ENCODE data around the gene HEXB. TPM values are rescaled to one million over a fixed set of nuclear protein-coding genes. Genes with fewer than 3 reads are reported as not detected.

Gene HEXB
- total RNA-seq, 4 donors from 2014 or later = 143 to 235 (median 168) TPM

GRCh38 chr5:74761241-74761640 lies 76.2 kb downstream of the HEXB start:
- TF ChIP-seq CTCF (IDR thresholded peaks at IDR 0.05) (no peak), POLR2A (IDR thresholded peaks at IDR 0.05) (no peak), POLR2AphosphoS5 (IDR thresholded peaks at IDR 0.05) (no peak), EP300 (IDR thresholded peaks at IDR 0.05; ENCODE audit: low read depth) (no peak)
- DNase-seq = no peak
- no peaks in the 10 kb centered on the region for H3K27me3 ChIP-seq
- H3K4me3 ChIP-seq = no peak overlapping the region
- in situ Hi-C loops (cut with MboI; ENCODE audit: low pct_ligation_motif_present in 1 of 4, low pct_unique_long_range_greater_than_20kb in 1 of 4, low sequenced_read_pairs in 3 of 4) (no loop called here), intact Hi-C loops (cut with DNase I; ENCODE audit: low total_unique reads) (no loop called here)
- H3K4me1 ChIP-seq = peaks cover 14 to 22% (median 15%) of the 10 kb centered on the region in 4 donors
- H3K9me3 ChIP-seq = peaks cover 0 to 3% of the 10 kb centered on the region in 2 donors
- WGBS, 2 donors (ENCODE audit: low coverage in 1 of 2) = 60 to 74% methylated on average over 1 of the region's 1 CpG
- H3K27ac ChIP-seq = no peak overlapping the region
- H3K36me3 ChIP-seq = peaks cover 0 to 36% (median 17%) of the 10 kb centered on the region in 4 donors

- TF ChIP-seq EP300 (IDR thresholded peaks at IDR 0.05; ENCODE audit: low read depth) = no peak
- TF ChIP-seq POLR2A (IDR thresholded peaks at IDR 0.05) = no peak
- TF ChIP-seq POLR2AphosphoS5 (IDR thresholded peaks at IDR 0.05) = no peak
- TF ChIP-seq CTCF (IDR thresholded peaks at IDR 0.05) = no peak
- intact Hi-C loops (cut with DNase I; ENCODE audit: low total_unique reads) = no loop called here
- peaks cover 0 to 23% (median 11%) of the 10 kb centered on the region in 4 donors for H3K36me3 ChIP-seq
- 69 to 87% methylated on average over 2 of the region's 2 CpGs for WGBS, 2 donors (ENCODE audit: low coverage in 1 of 2)
- peaks cover 14 to 23% (median 15%) of the 10 kb centered on the region in 4 donors for H3K4me1 ChIP-seq
- no peaks in the 10 kb centered on the region for H3K27me3 ChIP-seq
- H3K9me3 ChIP-seq = no peaks in the 10 kb centered on the region
- no peak for DNase-seq
- in situ Hi-C loops (cut with MboI; ENCODE audit: low pct_ligation_motif_present in 1 of 4, low pct_unique_long_range_greater_than_20kb in 1 of 4, low sequenced_read_pairs in 3 of 4) = no loop called here
- no peak overlapping the region for H3K4me3 ChIP-seq
- no peak overlapping the region for H3K27ac ChIP-seq
Measured at GRCh38 chr5:74762599-74762998, 77.6 kb downstream of the HEXB start.

- peaks cover 18 to 32% (median 23%) of the 10 kb centered on the region in 4 donors for H3K4me1 ChIP-seq
- intact Hi-C loops (cut with DNase I; ENCODE audit: low total_unique reads) (no loop called here), in situ Hi-C loops (cut with MboI; ENCODE audit: low pct_ligation_motif_present in 1 of 4, low pct_unique_long_range_greater_than_20kb in 1 of 4, low sequenced_read_pairs in 3 of 4) (no loop called here)
Measured at GRCh38 chr5:74763504-74763903, 78.5 kb downstream of the HEXB start.

GRCh38 chr5:74765201-74765600 lies 80.2 kb downstream of the HEXB start:
- H3K9me3 ChIP-seq = no peaks in the 10 kb centered on the region
- H3K4me1 ChIP-seq = peaks cover 18 to 33% (median 23%) of the 10 kb centered on the region in 4 donors
- TF ChIP-seq POLR2A (IDR thresholded peaks at IDR 0.05) (no peak), POLR2AphosphoS5 (IDR thresholded peaks at IDR 0.05) (no peak), EP300 (IDR thresholded peaks at IDR 0.05; ENCODE audit: low read depth) (no peak), CTCF (IDR thresholded peaks at IDR 0.05) (no peak)
- no peaks in the 10 kb centered on the region for H3K27me3 ChIP-seq
- WGBS, 2 donors (ENCODE audit: low coverage in 1 of 2) = 47 to 59% methylated on average over 5 to 9 of the region's 9 CpGs
- peaks cover 0 to 19% (median 9%) of the 10 kb centered on the region in 4 donors for H3K36me3 ChIP-seq
- H3K4me3 ChIP-seq = peak overlapping the region in 1 of 4 donors; percentile 91
- H3K27ac ChIP-seq = peak overlapping the region in 1 of 4 donors; percentile 84
- intact Hi-C loops (cut with DNase I; ENCODE audit: low total_unique reads) = no loop called here
- in situ Hi-C loops (cut with MboI; ENCODE audit: low pct_ligation_motif_present in 1 of 4, low pct_unique_long_range_greater_than_20kb in 1 of 4, low sequenced_read_pairs in 3 of 4) = no loop called here
- no peak for DNase-seq

More at GRCh38 chr5:74763504-74763903, 78.5 kb downstream of the HEXB start:
- H3K27ac ChIP-seq = no peak overlapping the region
- peaks cover 0 to 15% (median 6%) of the 10 kb centered on the region in 4 donors for H3K36me3 ChIP-seq
- H3K4me3 ChIP-seq = no peak overlapping the region
- no peak for DNase-seq
- TF ChIP-seq POLR2AphosphoS5 (IDR thresholded peaks at IDR 0.05) (no peak), EP300 (IDR thresholded peaks at IDR 0.05; ENCODE audit: low read depth) (no peak)
- no peaks in the 10 kb centered on the region for H3K9me3 ChIP-seq
- H3K27me3 ChIP-seq = no peaks in the 10 kb centered on the region

- Histone ChIP-seq H3K27me3 (no peaks in the 10 kb centered on the region), H3K36me3 (peaks cover 0 to 26% (median 8%) of the 10 kb centered on the region in 4 donors), H3K4me3 (peak overlapping the region; percentile 71 to 93 (median 84)), H3K27ac (peak overlapping the region; percentile 84 to 88 (median 87)), H3K9me3 (no peaks in the 10 kb centered on the region), H3K4me1 (peaks cover 18 to 33% (median 23%) of the 10 kb centered on the region in 4 donors)
- DNase-seq = no peak
- WGBS, 2 donors (ENCODE audit: low coverage in 1 of 2) = 60 to 70% methylated on average over 12 to 27 of the region's 27 CpGs
- in situ Hi-C loops (cut with MboI; ENCODE audit: low pct_ligation_motif_present in 1 of 4, low pct_unique_long_range_greater_than_20kb in 1 of 4, low sequenced_read_pairs in 3 of 4) (no loop called here), intact Hi-C loops (cut with DNase I; ENCODE audit: low total_unique reads) (no loop called here)
- TF ChIP-seq EP300 (IDR thresholded peaks at IDR 0.05; ENCODE audit: low read depth) (no peak), POLR2AphosphoS5 (IDR thresholded peaks at IDR 0.05) (no peak), CTCF (IDR thresholded peaks at IDR 0.05) (no peak), POLR2A (IDR thresholded peaks at IDR 0.05) (no peak)
Measured at GRCh38 chr5:74765929-74766328, 80.9 kb downstream of the HEXB start.

Data from transverse colon (tissue), 4 donors.